ENCODE data around the gene FBXO10.
"Not testable (repeated sequence)": the region's sequence is repeated elsewhere in the genome, so short reads cannot be mapped to it uniquely, and the experiment has no call there.

The FBXO10 gene

DNA sequence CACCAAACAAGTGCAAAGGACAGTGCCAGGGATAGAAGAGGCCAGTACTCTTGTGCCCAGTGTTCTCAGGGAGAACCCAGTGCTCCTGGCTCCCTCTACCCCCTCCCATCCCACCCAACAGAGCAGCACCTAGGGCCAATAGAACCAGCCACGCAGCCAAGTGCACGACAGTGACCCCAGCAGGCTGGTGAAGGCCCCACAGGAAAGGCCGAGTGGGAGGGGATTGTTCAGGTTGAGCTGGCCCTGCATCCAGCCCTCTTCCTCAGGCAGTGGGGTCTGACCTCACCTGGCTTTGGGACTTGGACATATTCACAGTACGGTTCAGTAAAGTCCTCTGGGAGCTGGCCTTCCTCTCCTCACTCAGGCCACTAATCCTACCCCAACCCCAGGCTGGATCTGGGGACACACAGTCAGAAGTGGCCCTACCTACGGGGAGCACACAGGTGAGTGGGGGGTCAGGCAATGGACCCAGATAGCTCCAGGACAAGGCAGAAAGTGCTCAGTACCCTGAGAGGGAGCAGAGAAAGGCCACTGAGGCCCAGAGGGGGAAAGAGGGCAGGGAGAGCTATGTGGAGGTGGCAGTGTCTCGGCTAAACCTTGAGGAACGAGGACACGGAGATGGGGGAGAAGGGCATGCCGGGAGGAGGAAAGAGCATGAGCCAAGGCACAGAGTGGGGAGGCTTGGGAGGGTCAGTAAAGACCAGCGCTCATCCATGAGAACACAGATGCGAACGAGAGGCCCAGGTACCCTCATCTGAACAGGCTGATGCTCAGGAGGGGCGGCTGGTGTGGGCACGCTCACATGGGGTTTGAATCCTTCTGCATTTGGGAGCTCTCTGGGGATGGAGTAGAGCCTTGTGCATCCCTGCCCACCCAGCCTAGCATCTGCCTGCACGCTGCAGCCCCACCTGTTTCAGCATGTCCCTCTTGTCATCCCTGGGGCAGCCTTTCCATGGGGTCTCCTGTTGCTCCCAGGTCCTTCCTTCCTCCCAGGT lies 64.9 kb downstream of the FBXO10 start:
- no peak for DNase-seq (ENCODE audit: low read depth)

DNA sequence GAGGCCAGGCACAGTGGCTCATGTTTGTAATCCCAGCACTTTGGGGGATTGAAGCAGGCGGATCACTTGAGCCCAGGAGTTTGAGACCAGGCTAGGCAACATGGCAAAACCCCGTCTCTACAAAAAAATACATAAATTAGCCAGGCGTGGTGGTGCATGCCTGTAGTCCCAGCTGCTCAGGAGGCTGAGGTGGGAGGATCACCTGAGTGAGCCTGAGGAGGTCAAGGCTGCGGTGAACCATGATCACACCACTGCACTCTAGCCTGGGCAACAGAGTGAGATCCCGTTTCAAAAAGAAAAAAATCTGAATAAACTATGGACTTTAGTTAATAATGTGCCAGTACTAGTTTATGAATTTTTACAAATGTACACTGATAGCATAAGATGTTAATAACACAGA lies 66.1 kb downstream of the FBXO10 start:
- DNase-seq (ENCODE audit: low read depth), result not testable (repeated sequence)

DNA sequence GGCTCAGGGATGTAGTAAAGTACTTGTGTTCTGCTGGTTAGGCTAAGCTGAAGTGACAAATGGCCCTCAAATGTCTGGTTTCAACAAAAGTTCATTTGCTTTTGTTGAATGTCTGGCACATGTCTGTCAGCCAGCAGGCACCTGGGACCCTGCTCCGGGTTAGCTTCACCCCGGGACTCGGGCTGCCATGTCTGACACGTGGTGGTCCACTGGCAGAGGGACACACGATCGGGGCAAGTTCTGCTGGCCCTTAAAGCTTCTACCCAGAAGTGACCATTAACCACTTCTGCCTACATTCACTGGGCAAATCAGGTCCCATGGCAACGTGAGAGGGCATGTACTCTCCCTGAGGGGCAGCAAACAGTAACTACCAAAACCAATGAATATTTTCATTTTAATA lies 66.6 kb downstream of the FBXO10 start:
- DNase-seq (ENCODE audit: low read depth), result no peak

DNA sequence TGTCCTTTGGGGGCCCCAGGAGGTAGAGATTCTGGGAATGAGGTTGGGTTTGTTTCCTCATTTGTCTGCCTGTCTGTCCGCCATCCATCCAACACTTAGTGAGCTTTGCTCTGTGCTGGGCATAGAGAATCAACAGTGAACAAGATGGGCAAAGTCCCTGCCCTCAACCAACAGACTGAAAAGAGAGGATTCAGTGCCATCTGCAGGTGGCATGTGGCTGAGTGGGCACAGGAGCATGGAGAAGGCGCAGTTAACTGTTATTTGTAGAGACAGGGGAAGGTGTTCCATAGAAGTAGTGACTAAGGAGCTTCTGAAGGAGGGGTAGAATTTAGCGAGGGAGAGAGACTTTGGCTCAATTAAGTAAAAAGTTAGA lies 67.4 kb downstream of the FBXO10 start:
- no peak for DNase-seq (ENCODE audit: low read depth)

DNA sequence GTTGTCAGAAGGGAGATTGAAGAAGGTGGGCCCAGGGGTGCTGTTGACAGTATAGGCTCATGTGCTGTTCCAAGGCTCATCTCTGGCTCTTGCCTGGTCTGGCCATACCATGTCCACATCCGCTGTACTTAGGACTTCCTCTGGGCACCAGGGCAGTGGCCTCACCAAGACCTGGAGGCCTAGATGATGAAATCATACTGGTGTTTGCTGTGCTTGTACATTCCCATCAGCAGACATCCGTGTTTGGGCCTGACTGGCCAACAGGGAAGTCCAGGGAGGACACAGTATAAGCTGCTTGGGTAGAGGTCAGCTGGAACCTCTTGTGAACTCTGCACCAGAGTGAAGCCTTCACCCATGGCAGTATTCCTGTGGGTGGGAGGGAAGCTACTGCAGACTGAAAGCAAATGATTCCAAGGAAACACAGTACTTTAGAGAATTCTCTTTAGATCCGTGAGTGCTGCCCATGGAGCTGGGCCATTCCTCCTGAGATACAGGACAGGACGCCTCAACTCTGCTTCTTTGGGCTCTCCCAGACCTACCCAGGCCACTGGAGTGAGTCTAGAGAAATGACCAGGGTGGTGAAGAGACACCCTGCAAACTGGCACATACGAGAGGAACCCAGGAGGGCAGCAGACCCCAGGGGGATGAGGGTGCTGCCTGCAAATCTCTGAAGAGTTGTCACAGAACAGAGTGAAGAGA lies 67.9 kb downstream of the FBXO10 start:
- no peak for DNase-seq (ENCODE audit: low read depth)

DNA sequence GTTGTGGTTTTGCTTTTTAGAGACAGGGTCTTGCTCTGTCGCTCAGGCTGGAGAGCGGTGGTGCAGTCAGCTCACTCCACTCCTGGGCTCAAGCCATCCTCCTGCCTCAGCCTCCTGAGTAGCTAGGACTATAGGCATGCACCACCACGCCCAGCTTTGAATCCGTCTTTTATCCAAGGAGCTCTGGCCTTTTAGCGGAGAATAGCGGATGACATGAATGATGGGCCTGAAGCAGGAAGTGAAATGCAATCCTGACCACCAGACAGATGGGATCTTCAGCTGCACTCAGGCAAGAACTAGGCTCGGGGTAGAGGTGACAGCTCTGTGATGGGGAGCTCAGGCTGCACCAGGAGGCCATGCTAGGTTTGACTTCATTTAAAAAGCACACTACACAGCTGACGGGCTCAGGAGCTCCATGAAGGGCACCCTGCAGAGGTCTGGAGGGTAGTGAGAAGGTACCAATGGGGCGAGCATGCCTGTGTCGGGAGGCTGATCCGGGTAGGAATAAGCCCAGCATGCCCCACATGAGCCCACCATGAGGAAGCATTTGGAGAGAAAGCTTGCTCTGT lies 68.5 kb downstream of the FBXO10 start:
- no peak for DNase-seq (ENCODE audit: low read depth)

DNA sequence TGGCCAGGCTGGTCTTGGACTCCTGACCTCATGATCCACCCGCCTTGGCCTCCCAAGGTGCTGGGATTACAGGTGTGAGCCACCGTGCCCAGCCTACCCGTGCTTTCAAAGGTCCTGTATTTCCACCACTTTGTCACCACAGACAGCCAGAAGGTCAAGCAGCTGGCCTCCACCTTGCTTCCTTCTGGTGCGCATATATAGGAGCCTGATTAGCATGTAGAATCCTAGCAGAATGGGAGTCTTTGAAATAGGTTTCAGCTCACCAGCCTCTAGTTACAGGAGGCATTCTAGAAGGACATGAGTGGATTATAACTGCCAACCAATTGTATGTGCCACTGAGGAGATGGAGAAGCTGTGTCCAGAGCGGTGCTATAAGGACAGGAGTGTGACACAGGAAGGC lies 71.6 kb downstream of the FBXO10 start:
- DNase-seq (ENCODE audit: low read depth), result no peak

DNA sequence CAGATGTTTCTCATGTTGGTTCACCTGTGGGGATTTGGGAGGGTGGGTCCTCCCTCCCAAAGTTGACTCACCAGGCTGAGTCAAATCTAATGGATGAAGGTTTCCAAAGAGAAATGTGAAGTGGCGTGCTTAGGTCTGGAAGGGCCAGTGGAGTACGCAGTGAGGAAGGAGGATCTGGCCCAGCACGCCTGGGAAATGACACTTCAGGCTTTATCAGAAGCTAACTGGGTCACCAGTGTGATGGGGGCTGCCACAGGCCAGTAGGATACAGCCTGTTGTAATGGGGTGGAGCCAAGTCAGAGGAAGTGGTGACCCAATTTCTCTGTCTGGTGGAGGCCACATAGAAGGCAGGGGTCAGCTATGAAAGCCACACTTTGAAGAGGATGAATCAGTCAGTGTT lies 72.4 kb downstream of the FBXO10 start:
- DNase-seq (ENCODE audit: low read depth), result no peak

DNA sequence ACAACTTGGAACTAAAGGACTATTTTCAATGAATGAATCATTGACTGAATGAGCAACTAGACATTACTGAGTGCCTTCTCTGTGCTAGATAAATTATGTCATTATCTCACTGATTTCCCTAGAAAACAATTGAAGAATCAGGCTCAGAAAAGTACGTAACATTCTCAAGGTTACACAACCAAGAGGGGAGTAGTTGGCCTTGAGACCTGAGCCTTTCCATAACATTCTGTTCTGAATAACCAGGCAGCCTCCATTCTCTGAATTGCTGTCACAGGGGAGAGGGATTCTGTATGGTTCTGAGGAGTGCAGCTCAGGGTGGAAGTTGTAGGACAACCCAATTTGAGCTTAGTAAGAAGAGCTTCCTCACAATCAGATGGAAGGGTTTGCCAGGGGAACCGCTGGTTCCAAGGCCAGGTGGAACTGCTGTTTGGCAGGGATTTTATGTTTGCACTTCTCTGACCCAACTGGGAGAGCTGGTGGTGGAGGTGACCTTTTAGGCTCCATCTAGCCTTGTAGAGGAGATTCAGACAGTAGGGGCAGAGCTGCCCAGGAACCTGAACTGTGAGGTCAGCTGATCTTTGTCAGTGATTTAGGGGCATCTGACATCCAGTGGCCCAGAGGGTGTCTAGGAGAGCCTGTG lies 74.1 kb downstream of the FBXO10 start:
- no peak for DNase-seq (ENCODE audit: low read depth)

DNA sequence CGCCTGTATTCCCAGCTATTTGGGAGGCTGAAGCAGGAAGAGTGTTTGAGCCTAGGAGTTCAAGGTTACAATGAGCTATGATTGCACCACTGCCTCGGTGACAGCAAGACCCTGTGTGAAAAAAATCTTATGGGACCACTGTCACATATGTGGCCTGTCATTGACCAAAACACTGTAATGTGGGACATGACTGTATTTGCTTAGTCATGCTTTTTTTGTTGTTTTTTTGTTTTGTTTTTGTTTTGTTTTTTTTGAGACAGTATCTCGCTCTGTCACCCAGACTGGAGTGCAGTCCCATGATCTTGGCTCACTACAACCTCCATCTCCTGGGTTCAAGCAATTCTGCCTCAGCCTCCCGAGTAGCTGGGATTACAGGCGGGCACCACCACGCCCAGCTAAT lies 76.9 kb downstream of the FBXO10 start:
- DNase-seq (ENCODE audit: low read depth), result no peak

DNA sequence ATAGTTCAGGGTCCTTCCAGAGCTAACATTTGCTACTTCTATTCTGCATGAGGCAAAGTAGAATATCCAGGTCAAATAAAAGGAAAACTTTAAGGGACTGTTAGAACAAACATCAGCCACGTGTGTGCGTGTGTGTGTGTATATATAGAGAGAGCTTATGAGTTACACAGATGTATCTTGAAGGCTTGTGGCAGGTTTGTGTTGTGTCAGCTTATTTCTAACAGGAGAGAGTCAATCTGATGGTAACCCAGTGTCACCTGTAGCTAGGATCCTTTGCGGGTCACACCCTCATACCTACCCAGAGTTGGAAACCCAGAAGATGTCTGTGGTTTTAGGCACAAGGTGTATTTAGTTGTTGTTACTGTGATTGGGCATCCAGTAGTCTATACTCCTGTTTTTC lies 77.7 kb downstream of the FBXO10 start:
- DNase-seq (ENCODE audit: low read depth), result no peak

DNA sequence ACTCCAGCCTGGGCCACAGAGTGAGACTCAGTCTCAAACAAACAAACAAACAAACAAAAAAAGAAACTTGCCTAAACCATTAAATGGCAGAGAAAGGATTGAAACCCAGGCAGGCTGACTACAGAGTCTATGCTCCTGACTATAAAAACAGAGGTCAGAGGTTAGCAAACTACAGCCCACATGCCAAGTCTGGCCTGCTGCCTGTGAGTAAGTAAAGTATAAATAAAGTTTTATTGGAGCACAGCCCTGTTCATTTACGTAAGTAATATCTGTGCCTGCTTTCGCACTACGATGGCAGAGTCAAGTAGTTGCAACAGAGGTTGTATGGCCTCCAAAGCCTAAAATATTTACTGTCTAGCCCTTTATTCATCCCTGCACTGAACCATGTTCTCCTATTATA lies 78.9 kb downstream of the FBXO10 start:
- DNase-seq (ENCODE audit: low read depth), result no peak

DNA sequence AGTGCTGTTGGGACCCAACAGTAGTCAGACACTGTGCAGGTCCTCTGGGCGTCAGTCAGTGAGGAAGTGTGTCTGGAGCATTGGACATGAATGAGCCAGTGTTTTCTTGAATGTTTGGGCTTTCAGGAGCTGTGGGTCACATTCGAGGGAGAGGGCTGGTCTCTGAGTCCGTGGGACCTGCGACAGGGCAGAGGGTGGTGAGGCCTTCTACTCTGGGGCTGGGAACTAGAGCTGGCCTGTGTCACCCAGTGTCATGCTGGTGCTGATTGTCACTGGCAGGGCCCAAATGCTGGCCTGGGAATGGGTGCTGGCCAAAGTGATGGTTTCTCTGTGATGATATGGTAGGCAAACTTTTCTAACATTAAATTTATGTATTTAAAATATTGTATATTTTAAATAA lies 80.2 kb downstream of the FBXO10 start:
- DNase-seq (ENCODE audit: low read depth), result no peak

DNA sequence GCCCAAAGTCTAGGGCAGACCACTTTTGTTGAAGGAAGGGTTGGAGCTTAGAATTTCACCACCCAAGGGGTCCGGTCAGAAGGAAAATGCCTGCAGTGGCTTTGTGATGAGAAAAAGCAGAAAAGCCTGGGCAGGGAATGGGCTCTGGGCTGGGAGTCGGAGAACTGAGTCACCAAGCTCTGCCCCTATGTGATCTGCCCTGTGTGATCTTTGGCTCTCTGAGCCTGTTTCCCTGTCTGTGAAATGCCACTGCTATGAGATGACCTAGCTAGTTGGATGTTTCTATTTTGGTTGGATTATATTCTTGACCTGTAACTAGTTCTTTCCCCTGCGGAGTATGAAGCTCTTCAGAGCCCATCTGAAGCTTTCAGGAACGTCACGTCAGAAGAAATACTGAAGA lies 80.6 kb downstream of the FBXO10 start:
- DNase-seq (ENCODE audit: low read depth), result no peak

DNA sequence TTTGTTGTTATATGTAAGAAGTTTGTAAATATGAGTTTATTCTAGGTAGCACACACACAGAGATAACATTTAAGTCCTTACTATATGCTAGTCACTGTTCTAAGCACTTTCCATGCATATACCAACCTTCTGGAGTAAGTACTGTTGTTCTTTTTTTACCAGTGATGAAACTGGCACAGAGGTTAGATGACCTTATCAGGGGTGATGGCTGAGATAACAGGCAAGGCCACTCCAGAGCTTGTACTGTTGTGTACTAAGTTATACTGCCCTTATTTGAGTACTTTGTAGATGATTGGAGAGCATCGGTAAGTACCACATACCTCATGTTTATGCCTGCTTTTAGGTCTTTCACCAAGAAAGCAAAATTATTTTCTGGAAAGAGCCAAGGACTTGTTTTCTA lies 84.2 kb downstream of the FBXO10 start:
- no peak for DNase-seq (ENCODE audit: low read depth)

DNA sequence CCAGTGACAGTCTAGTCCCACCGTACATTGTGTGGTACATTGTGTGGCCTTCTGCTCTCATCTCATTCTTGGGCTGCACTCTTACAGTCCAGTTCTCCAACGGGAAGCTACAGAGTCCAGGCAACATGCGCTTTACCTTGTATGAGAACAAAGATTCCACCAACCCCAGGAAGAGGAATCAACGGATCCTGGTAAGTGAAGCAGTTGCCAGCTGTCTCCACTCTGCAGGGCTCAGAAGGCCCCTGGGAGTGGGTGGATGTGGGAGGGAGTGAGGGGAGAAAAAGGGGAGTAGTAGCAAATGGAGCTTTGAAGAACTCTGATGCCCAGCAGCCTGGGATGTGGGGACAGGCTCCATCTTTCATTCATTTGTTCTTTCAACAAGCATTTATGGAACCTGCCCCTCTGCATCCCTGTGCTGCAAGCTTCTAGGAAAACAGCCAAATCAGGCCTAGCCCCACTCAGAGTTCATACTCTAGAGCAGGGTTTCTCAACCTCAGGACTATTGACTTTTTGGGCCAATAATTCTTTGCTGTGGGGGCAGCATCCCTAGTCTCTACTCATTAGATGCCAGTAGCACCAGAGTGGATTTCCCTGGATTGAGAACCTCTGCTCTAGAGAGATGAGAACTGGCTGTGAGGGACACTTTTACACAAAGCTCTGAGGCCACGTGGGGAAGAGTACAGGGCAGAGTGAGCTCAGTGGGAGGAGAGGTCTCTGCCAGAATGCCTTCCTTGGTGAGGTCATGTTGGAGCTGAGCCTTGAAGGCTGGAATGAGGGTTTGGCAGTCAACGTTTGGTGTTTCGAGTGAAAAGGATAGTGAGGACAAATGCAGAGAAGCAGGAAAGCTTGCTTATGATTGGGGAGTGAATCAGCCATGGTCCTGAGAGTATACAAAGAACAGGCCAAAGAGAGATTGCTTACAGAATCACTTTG lies 89.3 kb downstream of the FBXO10 start:
- no peak for DNase-seq (ENCODE audit: low read depth)

DNA sequence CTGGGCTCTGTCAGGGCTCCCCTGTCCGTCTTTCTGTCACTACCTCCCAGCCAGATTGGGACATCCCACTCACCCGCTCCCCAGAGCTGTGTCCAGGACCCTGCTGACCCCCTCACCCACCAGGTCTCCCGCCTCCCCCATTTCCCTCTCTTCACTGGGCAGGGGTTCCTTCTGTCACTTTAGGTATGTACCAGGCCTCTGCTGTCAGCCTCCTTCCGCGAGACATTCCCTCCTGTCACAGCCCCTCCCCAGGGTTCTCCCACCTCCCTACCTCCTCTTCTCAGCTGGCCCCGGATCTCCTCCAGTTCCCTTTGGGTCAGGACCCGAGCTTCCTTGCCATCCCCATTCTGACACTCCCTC lies 89.9 kb downstream of the FBXO10 start:
- no peak for DNase-seq (ENCODE audit: low read depth)

DNA sequence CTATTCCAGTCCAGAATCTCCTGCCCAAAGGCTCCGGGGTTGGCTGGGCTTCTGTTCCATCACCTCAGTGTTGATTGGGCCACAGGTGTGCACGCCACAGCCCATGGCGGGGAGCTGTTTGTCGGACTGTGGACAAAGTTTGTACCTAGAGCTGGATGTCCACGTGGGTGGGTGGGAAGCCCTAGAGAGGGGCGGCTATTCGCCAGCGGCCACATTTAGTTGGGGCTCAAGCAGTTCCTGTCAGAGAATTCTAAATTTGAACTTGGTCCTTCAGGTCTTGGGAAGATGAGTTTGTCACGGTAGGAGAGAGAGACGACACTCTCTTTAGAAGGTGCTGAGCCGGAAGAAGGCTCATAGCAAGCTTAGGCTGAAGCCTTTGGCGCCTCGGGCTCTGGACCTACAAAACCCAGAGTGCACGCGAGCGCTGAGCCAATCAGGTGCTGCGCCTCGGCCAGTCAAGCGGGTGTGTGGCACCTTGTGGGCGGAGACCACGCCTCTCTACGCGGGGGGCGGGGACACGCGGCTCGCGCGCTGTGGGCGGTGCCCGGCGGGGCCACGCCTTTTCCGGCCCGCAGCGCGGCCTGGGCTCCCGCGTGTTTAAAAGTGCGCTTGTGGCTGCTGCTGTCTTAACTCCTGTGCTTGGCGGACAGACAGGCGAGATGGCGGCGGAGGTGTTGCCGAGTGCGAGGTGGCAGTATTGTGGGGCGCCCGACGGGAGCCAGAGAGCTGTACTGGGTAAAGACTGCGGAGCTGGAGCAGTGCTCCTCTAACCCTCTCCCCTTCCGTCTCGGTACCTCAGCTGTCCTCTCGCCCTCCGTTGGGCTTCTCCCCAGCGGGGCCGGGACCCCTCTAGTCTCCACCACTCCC lies 90.6 kb downstream of the FBXO10 start, which contains the start of gene POLR1E:
Gene POLR1E (plus strand): TSS at position 560 of the 867 bp plus-strand sequence. CDS start 100 bp downstream, at position 660.
- DNase-seq (ENCODE audit: low read depth), result peak; percentile 98

DNA sequence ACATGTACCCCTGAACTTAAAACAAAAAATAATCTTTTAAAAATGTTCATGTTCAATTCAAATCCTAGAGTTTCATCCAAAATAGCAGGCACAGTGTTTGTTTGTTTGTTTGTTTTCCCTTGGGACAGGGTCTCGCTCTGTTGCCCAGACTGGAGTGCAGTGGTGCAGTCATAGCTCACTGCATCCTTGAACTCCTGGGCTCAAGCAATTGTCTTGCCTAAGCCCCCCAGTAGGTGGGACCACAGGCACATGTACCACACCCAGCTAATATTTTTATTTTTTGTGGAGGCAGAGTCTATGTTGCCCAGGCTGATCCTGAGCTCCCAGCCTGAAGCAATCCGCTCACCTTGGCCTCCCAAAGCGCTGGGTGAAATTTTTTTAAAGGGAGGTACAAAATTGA lies 95.4 kb downstream of the FBXO10 start:
- no peak for DNase-seq (ENCODE audit: low read depth)

DNA sequence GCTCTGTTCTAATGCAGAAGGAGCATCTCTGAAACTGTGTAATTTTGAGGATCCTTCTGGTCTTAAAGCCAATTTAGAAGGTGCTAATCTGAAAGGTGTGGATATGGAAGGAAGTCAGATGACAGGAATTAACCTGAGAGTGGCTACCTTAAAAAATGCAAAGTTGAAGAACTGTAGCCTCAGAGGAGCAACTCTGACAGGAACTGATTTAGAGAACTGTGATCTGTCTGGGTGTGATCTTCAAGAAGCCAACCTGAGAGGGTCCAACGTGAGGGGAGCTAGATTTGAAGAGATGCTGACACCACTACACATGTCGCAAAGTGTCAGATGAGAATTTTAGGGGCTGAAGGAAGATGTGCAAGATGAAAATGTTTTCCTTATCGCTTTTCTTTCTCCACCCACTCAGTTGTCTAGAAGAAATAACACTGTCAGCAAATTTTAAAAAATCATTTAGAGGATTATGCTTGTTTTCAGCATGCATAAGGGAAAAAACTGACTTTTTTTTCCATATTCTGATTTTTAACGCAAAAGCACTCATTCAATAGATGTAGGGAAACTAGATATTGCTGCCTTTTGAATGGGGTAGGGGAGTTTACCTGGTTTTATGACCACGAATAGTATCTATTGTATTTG lies 98.1 kb downstream of the FBXO10 start:
- DNase-seq (ENCODE audit: low read depth), result not testable (repeated sequence)

Data from stimulated activated CD8-positive, alpha-beta memory T cell treated with anti-CD3 and anti-CD28 coated beads, Interleukin-15, amount 100 ng/mL, for 24 hours (primary cell).